Esophagus muscularis mucosa (tissue), 4 donors: ENCODE measurements around the gene FANCD2OS. TPM values are rescaled to one million over a fixed set of nuclear protein-coding genes. Genes with fewer than 3 reads are reported as not detected.
"Not testable (repeated sequence)": the region's sequence is repeated elsewhere in the genome, so short reads cannot be mapped to it uniquely, and the experiment has no call there.

ENCODE experiments used
- DNase-seq: peaks from one replicate; pipeline ENCODE4 v3.0.0-alpha.2; 2017; ENCODE audit errors: extremely low spot score
- H3K27ac ChIP-seq, 4 donors: fragments of 200-600 bp; sonication (generic); replicated peaks in 1 of 4; 1 replicate in 3 of 4; 2 replicates in 1 of 4; pipeline ENCODE4 v1.5.1; 2016 to 2019; ENCODE audit warnings: mild to moderate bottlenecking in 1 of 4
- H3K27me3 ChIP-seq, 4 donors: fragments of 200-600 bp; sonication (generic); one replicate each; pipeline versions ENCODE4 v1.5.1 to v1.6.0; 2016 to 2019
- H3K36me3 ChIP-seq, 4 donors: fragments of 200-600 bp; sonication (generic); one replicate each; pipeline ENCODE4 v1.5.1; 2016 to 2019
- H3K4me1 ChIP-seq, 4 donors: fragments of 200-600 bp; sonication (generic); one replicate each; pipeline ENCODE4 v1.5.1; 2016 to 2019
- H3K4me3 ChIP-seq, 4 donors: fragments of 200-600 bp; sonication (generic); 1 replicate in 2 of 4; 2 replicates in 2 of 4; pipeline ENCODE4 v1.5.1; 2016 to 2019; ENCODE audit warnings: mild to moderate bottlenecking in 4 of 4, moderate library complexity in 1 of 4
- H3K9me3 ChIP-seq, 4 donors: fragments of 200-600 bp; sonication (generic); 1 replicate in 3 of 4; 2 replicates in 1 of 4; pipeline ENCODE4 v1.5.1; 2016 to 2019
- EP300 ChIP-seq: sonication (generic); formaldehyde crosslinking; IDR thresholded peaks from one replicate; pipeline ENCODE4 v1.6.1; 2017; ENCODE audit warnings: antibody characterized with exemption
- POLR2A ChIP-seq: fragments of 450-650 bp; IDR thresholded peaks from one replicate; pipeline ENCODE4 v1.6.1; 2017; ENCODE audit warnings: antibody characterized with exemption, moderate library complexity, mild to moderate bottlenecking, low read depth
- POLR2AphosphoS5 ChIP-seq, 2 donors: sonication (generic); formaldehyde crosslinking; IDR thresholded peaks; one replicate each; pipeline ENCODE4 v1.6.1; 2017; ENCODE audit warnings: antibody characterized with exemption in 2 of 2
- WGBS: methylation state at CpG from one replicate; pipeline ENCODE4 v1.1.5; 2018; 5-methylcytosine and 5-hydroxymethylcytosine counted together
- intact Hi-C: fragments of 100-400 bp; cut with DNase I; formaldehyde crosslinking; loops from one replicate; pipeline ENCODE4 v1.15.1; 2023
- total RNA-seq, 4 donors: library from RNA; depleted of rRNA; stranded (reverse); fragments of >200 nt; gene quantifications; one replicate each; pipeline versions ENCODE4 v1.1.0 to v1.2.1, GENCODE V29; 2016
- TF ChIP-seq, protein P1 (sequence below), 3 experiments: fragments of 200-600 bp in 2 of 3; fragments of 450-650 bp in 1 of 3; sonication (generic) in 2 of 3; IDR thresholded peaks; one replicate each; pipeline ENCODE4 v1.5.1; 2017 to 2019; ENCODE audit warnings: antibody characterized with exemption in 3 of 3, mild to moderate bottlenecking in 2 of 3, moderate library complexity in 1 of 3

FANCD2OS gene
- total RNA-seq, 4 donors from 2014 or later = not detected

DNA sequence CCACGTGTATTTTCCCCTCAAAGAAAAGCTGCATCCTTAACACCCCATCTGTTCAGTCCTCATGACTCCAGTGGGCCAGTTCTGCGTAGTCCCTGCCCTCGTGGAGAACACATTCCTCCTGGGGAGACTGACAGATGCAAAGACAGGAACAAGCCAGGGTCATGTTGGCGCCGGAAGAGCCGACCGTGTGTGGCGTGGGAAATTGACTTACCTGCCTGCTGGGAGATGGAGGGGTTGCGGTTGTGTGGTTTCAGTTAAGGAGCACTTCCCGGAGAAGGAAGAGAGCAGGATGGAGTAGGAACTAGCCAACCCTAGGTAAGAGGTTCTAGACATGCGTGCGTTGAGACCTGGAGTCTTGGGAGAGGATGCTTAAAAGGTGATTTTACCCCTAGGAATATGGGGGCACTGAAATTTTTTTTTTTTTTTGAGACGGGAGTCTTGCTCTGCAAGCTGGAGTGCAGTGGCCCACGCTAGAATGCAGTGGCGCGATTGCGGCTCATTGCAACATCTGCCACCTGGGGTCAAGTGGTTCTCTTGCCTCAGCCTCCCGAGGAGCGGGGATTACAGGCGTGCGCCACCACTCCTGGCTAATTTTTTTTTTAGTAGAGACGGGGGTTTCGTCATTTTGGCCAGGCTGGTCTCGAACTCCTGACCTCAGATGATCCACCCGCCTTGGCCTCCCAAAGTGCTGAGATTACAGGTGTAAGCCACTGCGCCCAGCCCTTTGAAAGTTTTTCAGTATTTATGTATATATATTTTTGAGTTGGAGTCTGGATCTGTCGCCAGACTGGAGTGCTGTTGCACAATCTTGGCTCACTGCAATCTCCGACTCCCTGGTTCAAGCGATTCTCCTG lies 34.9 kb upstream of the FANCD2OS start:
- Histone ChIP-seq H3K27ac (peak overlapping the region; percentile 90 to 96 (median 92)), H3K36me3 (peaks cover 0 to 26% (median 16%) of the 10 kb centered on the region in 4 donors), H3K9me3 (no peaks in the 10 kb centered on the region), H3K4me1 (peaks cover 23 to 51% (median 40%) of the 10 kb centered on the region in 4 donors), H3K27me3 (no peaks in the 10 kb centered on the region), H3K4me3 (peak overlapping the region; percentile 77 to 94 (median 90))
- intact Hi-C loops = loop anchor here (5.0 kb wide), 1 partner anchor 79 kb away; no protein-coding TSS in a partner anchor
- 79% methylated on average over 29 of the region's 29 CpGs for WGBS
- no peak for DNase-seq
- TF ChIP-seq, protein P1, sequence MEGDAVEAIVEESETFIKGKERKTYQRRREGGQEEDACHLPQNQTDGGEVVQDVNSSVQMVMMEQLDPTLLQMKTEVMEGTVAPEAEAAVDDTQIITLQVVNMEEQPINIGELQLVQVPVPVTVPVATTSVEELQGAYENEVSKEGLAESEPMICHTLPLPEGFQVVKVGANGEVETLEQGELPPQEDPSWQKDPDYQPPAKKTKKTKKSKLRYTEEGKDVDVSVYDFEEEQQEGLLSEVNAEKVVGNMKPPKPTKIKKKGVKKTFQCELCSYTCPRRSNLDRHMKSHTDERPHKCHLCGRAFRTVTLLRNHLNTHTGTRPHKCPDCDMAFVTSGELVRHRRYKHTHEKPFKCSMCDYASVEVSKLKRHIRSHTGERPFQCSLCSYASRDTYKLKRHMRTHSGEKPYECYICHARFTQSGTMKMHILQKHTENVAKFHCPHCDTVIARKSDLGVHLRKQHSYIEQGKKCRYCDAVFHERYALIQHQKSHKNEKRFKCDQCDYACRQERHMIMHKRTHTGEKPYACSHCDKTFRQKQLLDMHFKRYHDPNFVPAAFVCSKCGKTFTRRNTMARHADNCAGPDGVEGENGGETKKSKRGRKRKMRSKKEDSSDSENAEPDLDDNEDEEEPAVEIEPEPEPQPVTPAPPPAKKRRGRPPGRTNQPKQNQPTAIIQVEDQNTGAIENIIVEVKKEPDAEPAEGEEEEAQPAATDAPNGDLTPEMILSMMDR (IDR thresholded peaks at IDR 0.05) = no peak
- TF ChIP-seq POLR2A (no peak), POLR2AphosphoS5 (IDR thresholded peaks at IDR 0.05) (no peak), EP300 (no peak)

DNA sequence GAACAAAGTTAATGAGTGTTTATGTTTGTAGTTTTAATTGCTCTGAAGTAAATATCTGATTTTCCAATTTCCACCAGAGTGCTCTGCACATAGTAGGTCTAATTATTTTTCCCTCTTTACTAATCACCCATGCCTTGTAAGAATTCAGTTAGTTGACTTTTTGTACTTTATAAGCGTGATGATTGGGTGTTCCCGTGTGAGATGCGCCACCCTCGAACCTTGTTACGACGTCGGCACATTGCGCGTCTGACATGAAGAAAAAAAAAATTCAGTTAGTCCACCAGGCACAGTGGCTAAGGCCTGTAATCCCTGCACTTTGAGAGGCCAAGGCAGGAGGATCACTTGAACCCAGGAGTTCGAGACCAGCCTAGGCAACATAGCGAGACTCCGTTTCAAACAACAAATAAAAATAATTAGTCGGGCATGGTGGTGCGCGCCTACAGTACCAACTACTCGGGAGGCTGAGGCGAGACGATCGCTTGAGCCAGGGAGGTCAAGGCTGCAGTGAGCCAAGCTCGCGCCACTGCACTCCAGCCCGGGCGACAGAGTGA lies 33.0 kb upstream of the FANCD2OS start:
- H3K4me3 ChIP-seq = peak overlapping the region; percentile 77 to 94 (median 90)
- 84% methylated on average over 23 of the region's 23 CpGs for WGBS

DNA sequence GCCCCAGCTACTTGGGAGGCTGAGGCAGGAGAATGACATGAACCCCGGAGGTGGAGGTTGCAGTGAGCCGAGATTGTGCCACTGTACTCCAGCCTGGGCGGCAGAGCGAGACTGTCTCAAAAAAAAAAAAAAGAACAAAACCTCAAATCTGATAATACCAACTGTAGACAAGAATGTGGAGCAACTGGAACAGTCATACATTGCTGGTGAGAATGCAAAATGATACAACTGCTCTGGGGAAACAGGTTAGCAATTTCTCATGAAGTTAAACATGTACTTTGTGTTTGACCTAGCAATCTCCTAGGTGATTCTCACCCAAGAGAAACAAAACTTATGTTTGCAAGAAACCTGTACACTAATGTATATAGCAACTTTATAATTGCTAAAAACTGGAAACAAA lies 29.1 kb upstream of the FANCD2OS start:
- Histone ChIP-seq H3K4me3 (no peak overlapping the region), H3K36me3 (no peaks in the 10 kb centered on the region), H3K9me3 (no peaks in the 10 kb centered on the region), H3K27ac (no peak overlapping the region), H3K4me1 (no peaks in the 10 kb centered on the region), H3K27me3 (no peaks in the 10 kb centered on the region)
- intact Hi-C loops = no loop called here
- TF ChIP-seq, protein P1 (IDR thresholded peaks at IDR 0.05) = no peak
- TF ChIP-seq POLR2A (no peak), EP300 (no peak), POLR2AphosphoS5 (IDR thresholded peaks at IDR 0.05) (no peak)
- WGBS = 82% methylated on average over 4 of the region's 4 CpGs
- DNase-seq = no peak

More for the DNA sequence above, 33.0 kb upstream of the FANCD2OS start:
- H3K4me1 ChIP-seq = peaks cover 23 to 39% (median 37%) of the 10 kb centered on the region in 4 donors
- intact Hi-C loops = loop anchor here (5.0 kb wide), 1 partner anchor 81 kb away; no protein-coding TSS in a partner anchor
- peaks cover 0 to 8% (median 0%) of the 10 kb centered on the region in 4 donors for H3K36me3 ChIP-seq
- no peak for TF ChIP-seq EP300
- no peak for TF ChIP-seq POLR2AphosphoS5 (IDR thresholded peaks at IDR 0.05)
- TF ChIP-seq, protein P1 (IDR thresholded peaks at IDR 0.05) = no peak
- TF ChIP-seq POLR2A = no peak
- H3K27ac ChIP-seq = peak overlapping the region; percentile 90 to 96 (median 92)
- DNase-seq = no peak
- no peaks in the 10 kb centered on the region for H3K27me3 ChIP-seq
- H3K9me3 ChIP-seq = no peaks in the 10 kb centered on the region

DNA sequence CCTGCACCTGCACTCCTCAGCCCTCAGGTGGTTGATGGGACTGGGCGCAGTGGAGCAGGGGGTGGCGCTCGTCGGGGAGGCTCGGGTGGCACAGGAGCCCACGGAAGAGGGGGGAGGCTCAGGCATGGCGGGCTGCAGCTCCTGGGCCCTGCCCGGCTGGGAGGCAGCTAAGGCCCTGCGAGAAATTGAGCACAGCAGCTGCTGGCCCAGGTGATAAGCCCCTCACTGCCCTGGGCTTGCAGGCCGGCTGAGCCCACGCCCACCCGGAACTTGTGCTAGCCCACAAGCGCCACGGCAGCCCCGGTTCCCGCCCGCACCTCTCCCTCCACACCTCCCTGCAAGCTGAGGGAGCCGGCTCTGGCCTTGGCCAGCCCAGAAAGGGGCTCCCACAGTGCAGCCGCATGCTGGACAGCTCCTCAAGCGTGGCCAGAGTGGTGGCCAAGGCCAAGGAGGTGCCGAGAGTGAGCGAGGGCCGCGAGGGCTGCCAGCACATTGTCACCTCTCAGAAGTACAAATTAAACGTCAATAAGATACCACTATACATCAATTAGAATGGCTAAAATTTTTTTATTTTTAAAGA lies 28.5 kb upstream of the FANCD2OS start:
- Histone ChIP-seq H3K4me3 (no peak overlapping the region), H3K27ac (no peak overlapping the region), H3K36me3 (no peaks in the 10 kb centered on the region), H3K4me1 (no peaks in the 10 kb centered on the region), H3K9me3 (no peaks in the 10 kb centered on the region), H3K27me3 (no peaks in the 10 kb centered on the region)
- intact Hi-C loops = no loop called here
- TF ChIP-seq POLR2AphosphoS5 (IDR thresholded peaks at IDR 0.05) (no peak), EP300 (no peak), POLR2A (no peak)
- TF ChIP-seq, protein P1 (IDR thresholded peaks at IDR 0.05) = no peak
- 95% methylated on average over 16 of the region's 25 CpGs for WGBS
- no peak for DNase-seq

DNA sequence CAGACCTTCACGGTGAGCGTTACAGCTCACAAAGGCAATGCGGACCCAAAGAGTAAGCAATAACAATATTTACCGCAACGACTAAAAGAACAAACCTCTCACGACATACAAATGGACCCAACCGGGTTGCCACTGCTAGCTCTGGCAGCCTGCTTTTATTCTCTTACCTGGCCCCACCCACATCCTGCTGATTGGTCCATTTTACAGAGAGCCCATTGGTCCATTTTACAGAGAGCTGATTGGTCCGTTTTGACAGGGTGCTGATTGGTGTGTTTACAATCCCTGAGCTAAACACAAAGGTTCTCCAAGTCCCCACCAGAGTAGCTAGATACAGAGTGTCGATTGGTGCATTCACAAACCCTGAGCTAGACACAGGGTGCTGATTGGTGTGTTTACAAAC lies 27.8 kb upstream of the FANCD2OS start:
- H3K4me1 ChIP-seq, H3K36me3 ChIP-seq, H3K27me3 ChIP-seq, intact Hi-C loops, DNase-seq, H3K4me3 ChIP-seq, H3K27ac ChIP-seq, H3K9me3 ChIP-seq: not testable (repeated sequence)
- WGBS = 89% methylated on average over 8 of the region's 9 CpGs
